ENCODE data around the gene DCPS.
"Not testable (repeated sequence)": the region's sequence is repeated elsewhere in the genome, so short reads cannot be mapped to it uniquely, and the experiment has no call there.

DCPS gene

GRCh38 chr11:126370016-126370415 is 66.2 kb downstream of the DCPS start:
- TF ChIP-seq, protein P1, sequence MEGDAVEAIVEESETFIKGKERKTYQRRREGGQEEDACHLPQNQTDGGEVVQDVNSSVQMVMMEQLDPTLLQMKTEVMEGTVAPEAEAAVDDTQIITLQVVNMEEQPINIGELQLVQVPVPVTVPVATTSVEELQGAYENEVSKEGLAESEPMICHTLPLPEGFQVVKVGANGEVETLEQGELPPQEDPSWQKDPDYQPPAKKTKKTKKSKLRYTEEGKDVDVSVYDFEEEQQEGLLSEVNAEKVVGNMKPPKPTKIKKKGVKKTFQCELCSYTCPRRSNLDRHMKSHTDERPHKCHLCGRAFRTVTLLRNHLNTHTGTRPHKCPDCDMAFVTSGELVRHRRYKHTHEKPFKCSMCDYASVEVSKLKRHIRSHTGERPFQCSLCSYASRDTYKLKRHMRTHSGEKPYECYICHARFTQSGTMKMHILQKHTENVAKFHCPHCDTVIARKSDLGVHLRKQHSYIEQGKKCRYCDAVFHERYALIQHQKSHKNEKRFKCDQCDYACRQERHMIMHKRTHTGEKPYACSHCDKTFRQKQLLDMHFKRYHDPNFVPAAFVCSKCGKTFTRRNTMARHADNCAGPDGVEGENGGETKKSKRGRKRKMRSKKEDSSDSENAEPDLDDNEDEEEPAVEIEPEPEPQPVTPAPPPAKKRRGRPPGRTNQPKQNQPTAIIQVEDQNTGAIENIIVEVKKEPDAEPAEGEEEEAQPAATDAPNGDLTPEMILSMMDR (conservative IDR thresholded peaks at IDR 0.05; ENCODE audit: low read depth, low read length), result no peak
- DNase-seq (ENCODE audit: low read depth), result no peak
- no peak overlapping the region for H3K4me3 ChIP-seq (ENCODE audit: low read length)

DNA sequence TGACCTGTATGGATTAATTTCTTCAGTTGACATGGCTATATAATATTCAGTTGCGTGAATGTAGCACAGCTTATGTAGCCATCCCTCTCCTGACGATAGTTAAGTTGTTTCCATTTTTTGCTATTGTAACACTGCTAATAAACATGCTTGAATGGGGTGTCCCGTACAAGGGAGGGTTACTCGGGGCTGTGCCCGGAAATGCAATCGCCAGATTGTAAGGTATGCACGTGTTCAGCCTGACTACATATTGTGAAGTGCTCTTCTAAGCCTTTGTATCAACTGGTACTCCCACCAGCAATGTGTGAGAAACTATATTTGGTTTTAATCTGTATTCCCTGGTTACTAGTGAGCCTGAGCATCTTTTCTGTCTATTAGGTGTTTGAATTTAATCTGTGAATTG is 67.7 kb downstream of the DCPS start:
- no peak for DNase-seq (ENCODE audit: low read depth)

GRCh38 chr11:126373389-126374066 is 69.7 kb downstream of the DCPS start:
- peak; percentile 84 for DNase-seq (ENCODE audit: low read depth)
- not testable (repeated sequence) for H3K4me3 ChIP-seq (ENCODE audit: low read length)

More for the DNA sequence above, 67.7 kb downstream of the DCPS start:
- no peak overlapping the region for H3K4me3 ChIP-seq (ENCODE audit: low read length)
- TF ChIP-seq, protein P1 (conservative IDR thresholded peaks at IDR 0.05; ENCODE audit: low read depth, low read length), result no peak

DNA sequence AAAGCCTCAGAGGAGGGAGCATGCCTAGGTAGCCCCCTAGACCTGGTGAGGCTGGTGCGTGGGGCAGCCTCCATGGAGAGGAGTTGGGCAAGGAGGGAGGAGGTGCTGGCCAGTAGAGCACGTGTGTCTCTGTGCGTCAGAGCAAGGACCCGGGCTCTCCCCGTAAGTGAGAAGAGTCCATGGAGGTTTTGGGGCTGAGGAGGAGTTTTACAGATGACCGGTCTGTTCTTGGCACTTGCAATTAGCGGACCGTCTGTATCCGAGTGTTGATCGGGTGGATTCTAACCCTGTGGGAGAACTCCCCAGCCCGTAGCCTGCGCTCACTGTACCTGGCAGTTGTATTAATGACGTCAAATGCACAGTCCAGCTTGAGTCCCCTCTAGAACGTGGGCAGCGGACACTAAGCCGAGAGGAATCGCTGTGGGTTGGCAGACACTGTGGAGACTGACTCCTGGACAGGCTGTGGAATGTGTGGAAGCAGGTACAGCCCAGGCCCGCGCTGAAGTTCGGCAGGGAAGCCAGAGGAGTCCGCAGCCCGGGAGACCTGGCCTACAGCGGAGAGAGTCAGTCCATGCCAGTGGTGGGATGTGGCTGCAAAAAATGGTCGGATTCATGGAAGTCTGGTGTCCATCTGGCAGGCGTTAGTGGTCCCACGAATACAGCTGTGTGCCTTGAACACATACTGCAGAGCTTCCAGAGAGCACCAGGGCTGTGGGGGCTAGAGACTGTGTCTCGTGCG is 70.9 kb downstream of the DCPS start:
- H3K4me3 ChIP-seq (ENCODE audit: low read length); DNase-seq (ENCODE audit: low read depth): not testable (repeated sequence)

DNA sequence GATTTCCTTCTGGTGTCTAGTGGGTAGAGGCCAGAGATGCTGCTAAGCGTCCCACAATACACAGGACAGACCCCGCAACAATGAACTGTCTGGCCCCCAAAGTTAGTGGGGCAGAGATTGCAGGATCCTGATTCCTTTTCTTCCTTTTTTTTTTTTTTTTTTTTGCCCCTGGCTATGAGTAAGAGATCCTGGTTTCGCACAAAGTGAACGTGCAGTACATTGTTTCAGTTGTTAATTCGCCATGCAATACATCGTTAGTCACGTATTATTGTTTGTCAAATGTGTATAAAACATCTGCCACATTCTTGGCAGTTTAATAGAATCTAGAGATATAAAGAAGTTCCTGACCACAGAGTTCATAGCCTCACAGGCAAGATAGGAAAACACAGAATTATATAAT is 71.9 kb downstream of the DCPS start:
- no peak overlapping the region for H3K4me3 ChIP-seq (ENCODE audit: low read length)
- DNase-seq (ENCODE audit: low read depth), result no peak
- TF ChIP-seq, protein P1 (conservative IDR thresholded peaks at IDR 0.05; ENCODE audit: low read depth, low read length), result no peak

DNA sequence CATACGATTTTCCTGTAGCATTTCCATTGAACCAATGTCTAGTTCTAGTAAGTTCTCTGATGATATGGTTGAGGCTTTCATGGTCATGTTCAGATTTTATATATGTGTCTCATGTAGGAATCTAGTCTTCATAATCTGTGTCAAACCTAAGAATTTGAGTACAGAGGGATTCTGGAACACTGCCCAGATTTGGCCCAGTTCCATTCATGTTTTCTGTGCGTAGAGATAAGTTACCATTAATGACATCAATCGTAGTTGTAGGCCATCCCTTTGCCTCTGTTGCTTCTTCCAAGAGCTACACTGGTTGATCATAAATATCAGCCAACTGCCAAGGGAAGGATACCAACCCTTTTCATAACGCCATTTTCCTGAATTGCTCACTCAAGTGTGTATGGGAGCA is 74.9 kb downstream of the DCPS start:
- no peak for DNase-seq (ENCODE audit: low read depth)
- TF ChIP-seq, protein P1 (conservative IDR thresholded peaks at IDR 0.05; ENCODE audit: low read depth, low read length), result no peak
- no peak overlapping the region for H3K4me3 ChIP-seq (ENCODE audit: low read length)

DNA sequence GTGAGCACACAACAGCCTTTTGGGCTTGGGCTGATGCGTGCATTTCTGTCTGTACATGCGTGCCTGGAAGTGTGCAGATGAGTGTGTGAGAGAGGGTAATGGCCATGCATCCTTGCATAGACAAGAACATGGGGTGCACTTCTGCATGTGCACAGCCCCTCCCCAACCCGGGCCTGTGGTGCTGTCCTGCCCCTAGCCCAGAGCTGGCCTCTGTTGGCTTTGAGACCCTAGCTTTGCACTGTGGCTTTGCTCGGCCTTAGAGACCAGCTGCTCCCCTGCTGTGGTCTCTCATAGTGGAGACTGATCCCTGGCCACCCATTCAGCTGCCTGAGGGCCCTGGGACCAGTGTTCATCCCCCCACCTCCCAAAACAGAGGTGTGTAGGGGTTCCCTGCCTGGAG is 77.0 kb downstream of the DCPS start:
- TF ChIP-seq, protein P1 (conservative IDR thresholded peaks at IDR 0.05; ENCODE audit: low read depth, low read length), result no peak
- no peak overlapping the region for H3K4me3 ChIP-seq (ENCODE audit: low read length)
- no peak for DNase-seq (ENCODE audit: low read depth)

DNA sequence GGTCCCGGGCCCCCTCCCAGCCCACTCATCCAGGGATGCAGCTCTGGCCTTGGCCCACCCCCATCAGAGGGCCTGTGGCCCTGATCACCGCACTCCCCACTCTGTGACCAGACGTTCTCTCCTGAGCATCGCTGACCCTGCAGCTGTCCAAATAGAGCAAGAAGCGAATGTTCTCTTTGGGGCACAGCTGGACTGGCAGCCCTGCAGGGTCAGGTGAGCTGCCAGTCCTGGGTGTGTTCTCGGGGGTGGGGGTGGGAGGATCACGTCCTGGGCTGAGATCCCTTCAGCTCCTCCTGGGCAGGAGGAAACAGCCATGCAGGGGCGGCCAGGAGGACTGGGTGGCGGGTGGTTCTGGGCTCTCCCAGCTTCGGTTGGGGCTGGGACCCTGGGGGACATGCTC is 78.1 kb downstream of the DCPS start:
- not testable (repeated sequence) for DNase-seq (ENCODE audit: low read depth); H3K4me3 ChIP-seq (ENCODE audit: low read length)

GRCh38 chr11:126382641-126383040 is 78.8 kb downstream of the DCPS start:
- DNase-seq (ENCODE audit: low read depth); H3K4me3 ChIP-seq (ENCODE audit: low read length): not testable (repeated sequence)

All from retinal pigment epithelial cell (primary cell).